Neural cell (in vitro differentiated cells): ENCODE measurements around the gene CA5A. TPM values are rescaled to one million over a fixed set of nuclear protein-coding genes. Genes with fewer than 3 reads are reported as not detected.

Source experiments
- H2AFZ ChIP-seq: fragments of 200-600, 300-800 bp; sonication (generic), shearing (Covaris generic); 2 replicates; pipeline ENCODE4 v1.6.0; 2014; ENCODE audit warnings: low read depth, mild to moderate bottlenecking, antibody characterized with exemption, low read length, moderate library complexity
- H3F3A ChIP-seq: fragments of 200-600 bp; shearing (Covaris generic); 2 replicates; pipeline ENCODE4 v1.6.1; 2016; ENCODE audit warnings: mild to moderate bottlenecking, moderate library complexity, mixed read lengths, antibody characterized with exemption, low read length; ENCODE audit not compliant: insufficient read depth, poor library complexity, severe bottlenecking
- H3K27ac ChIP-seq: fragments of 200-600, 300-800 bp; sonication (generic), shearing (Covaris generic); 2 replicates; pipeline ENCODE4 v1.5.1; 2014; ENCODE audit warnings: mild to moderate bottlenecking, low read length, moderate library complexity
- H3K27me3 ChIP-seq: fragments of 300-800, 200-600 bp; sonication (generic), shearing (Covaris generic); 2 replicates; pipeline ENCODE4 v1.6.0; 2014; ENCODE audit warnings: mild to moderate bottlenecking, low read depth, low read length, moderate library complexity; ENCODE audit not compliant: insufficient read depth
- H3K36me3 ChIP-seq: fragments of 300-800, 200-600 bp; sonication (generic), shearing (Covaris generic); 2 replicates; pipeline ENCODE4 v1.5.1; 2014; ENCODE audit warnings: mild to moderate bottlenecking, antibody characterized with exemption, low read length, moderate library complexity; ENCODE audit not compliant: insufficient read depth
- H3K4me2 ChIP-seq: fragments of 300-800, 200-600 bp; sonication (generic), shearing (Covaris generic); 2 replicates; pipeline ENCODE4 v1.6.0; 2014; ENCODE audit warnings: mild to moderate bottlenecking, low read length
- H3K4me3 ChIP-seq: fragments of 300-800, 200-600 bp; sonication (generic), shearing (Covaris generic); 2 replicates; pipeline ENCODE4 v1.5.1; 2014; ENCODE audit warnings: mild to moderate bottlenecking, low read length, moderate library complexity
- H3K79me2 ChIP-seq: fragments of 200-600 bp; shearing (Covaris generic); replicated peaks from 2 replicates; pipeline ENCODE4 v1.6.0; 2014; ENCODE audit warnings: mild to moderate bottlenecking, low read length, moderate library complexity; ENCODE audit not compliant: insufficient read depth
- H3K9ac ChIP-seq: fragments of 300-800, 200-600 bp; sonication (generic), shearing (Covaris generic); 2 replicates; pipeline ENCODE4 v1.6.1; 2016; ENCODE audit warnings: mild to moderate bottlenecking, low read length, mixed read lengths
- H3K9me2 ChIP-seq: fragments of 200-600 bp; shearing (Covaris generic); 2 replicates; pipeline ENCODE4 v1.6.1; 2016; ENCODE audit warnings: mild to moderate bottlenecking, low read length, mixed read lengths; ENCODE audit not compliant: insufficient read depth
- H3K9me3 ChIP-seq: fragments of 200-600, 300-800 bp; sonication (generic), shearing (Covaris generic); 2 replicates; pipeline ENCODE4 v1.6.1; 2016; ENCODE audit warnings: mild to moderate bottlenecking, mixed run types, low read length, moderate library complexity, mixed read lengths
- H4K20me1 ChIP-seq: fragments of 200-600 bp; shearing (Covaris generic); 2 replicates; pipeline ENCODE4 v1.6.1; 2016; ENCODE audit warnings: mild to moderate bottlenecking, mixed run types; ENCODE audit not compliant: insufficient read depth
- EP300 ChIP-seq: fragments of 450-650 bp; conservative IDR thresholded peaks from 2 replicates; pipeline ENCODE4 v1.6.1; 2014; ENCODE audit warnings: antibody characterized with exemption, mild to moderate bottlenecking, moderate library complexity; ENCODE audit not compliant: poor library complexity, severe bottlenecking
- EZH2 ChIP-seq: fragments of 200-600, 300-800 bp; shearing (Covaris generic), sonication (generic); IDR thresholded peaks from 2 replicates; pipeline ENCODE4 v1.6.1; 2014; ENCODE audit warnings: antibody characterized with exemption, low read length, borderline replicate concordance, mild to moderate bottlenecking; ENCODE audit not compliant: insufficient read depth, poor library complexity, severe bottlenecking
- MXI1 ChIP-seq: fragments of 450-650 bp; conservative IDR thresholded peaks from 2 replicates; pipeline ENCODE4 v1.6.1; 2014; ENCODE audit warnings: antibody characterized with exemption, mild to moderate bottlenecking; ENCODE audit not compliant: poor library complexity, severe bottlenecking
- POLR2AphosphoS5 ChIP-seq: IDR thresholded peaks from 2 replicates; pipeline ENCODE4 v1.6.1; 2012
- RAD21 ChIP-seq: fragments of 450-650 bp; conservative IDR thresholded peaks from 2 replicates; pipeline ENCODE4 v1.6.1; 2014; ENCODE audit warnings: antibody characterized with exemption, mild to moderate bottlenecking, moderate library complexity
- SMC3 ChIP-seq: fragments of 450-650 bp; conservative IDR thresholded peaks from 2 replicates; pipeline ENCODE4 v1.6.1; 2014; ENCODE audit warnings: antibody characterized with exemption, mild to moderate bottlenecking, moderate library complexity; ENCODE audit not compliant: poor library complexity
- TAF1 ChIP-seq: IDR thresholded peaks from 2 replicates; pipeline ENCODE4 v1.6.1; 2012; ENCODE audit warnings: low read depth
- polyA plus RNA-seq: library from polyadenylated mRNA; depleted of rRNA; stranded (reverse); fragments of >200 nt; gene quantifications from 2 replicates; pipeline ENCODE4 v1.2.3, GENCODE V29; 2014
- TF ChIP-seq, protein P1 (sequence below): IDR thresholded peaks from 2 replicates; pipeline ENCODE4 v1.6.1; 2012; ENCODE audit warnings: borderline replicate concordance
- TF ChIP-seq, protein P2 (sequence below): fragments of 450-650 bp; IDR thresholded peaks from 2 replicates; pipeline ENCODE4 v1.5.1; 2014; ENCODE audit warnings: antibody characterized with exemption, mild to moderate bottlenecking, moderate library complexity; ENCODE audit not compliant: poor library complexity, severe bottlenecking

CA5A gene
- polyA plus RNA-seq, 1 donor from 2014 or later: not detected

GRCh38 chr16:87945351-87946042 lies 9.2 kb upstream of the CA5A start:
- Histone ChIP-seq H3K4me2 (no peak overlapping the region), H4K20me1 (no peaks in the 10 kb centered on the region), H3K27me3 (no peaks in the 10 kb centered on the region), H3K9me2 (no peaks in the 10 kb centered on the region), H3K9me3 (no peaks in the 10 kb centered on the region), H3K36me3 (no peaks in the 10 kb centered on the region), H3K79me2 (no peaks in the 10 kb centered on the region), H2AFZ (peak overlapping the region; percentile 33), H3K27ac (no peak overlapping the region), H3K9ac (peak overlapping the region; percentile 48), H3F3A (no peaks in the 10 kb centered on the region), H3K4me3 (peak overlapping the region; percentile 47)
- TF ChIP-seq RAD21: no peak
- TF ChIP-seq SMC3: no peak
- TF ChIP-seq, protein P1, sequence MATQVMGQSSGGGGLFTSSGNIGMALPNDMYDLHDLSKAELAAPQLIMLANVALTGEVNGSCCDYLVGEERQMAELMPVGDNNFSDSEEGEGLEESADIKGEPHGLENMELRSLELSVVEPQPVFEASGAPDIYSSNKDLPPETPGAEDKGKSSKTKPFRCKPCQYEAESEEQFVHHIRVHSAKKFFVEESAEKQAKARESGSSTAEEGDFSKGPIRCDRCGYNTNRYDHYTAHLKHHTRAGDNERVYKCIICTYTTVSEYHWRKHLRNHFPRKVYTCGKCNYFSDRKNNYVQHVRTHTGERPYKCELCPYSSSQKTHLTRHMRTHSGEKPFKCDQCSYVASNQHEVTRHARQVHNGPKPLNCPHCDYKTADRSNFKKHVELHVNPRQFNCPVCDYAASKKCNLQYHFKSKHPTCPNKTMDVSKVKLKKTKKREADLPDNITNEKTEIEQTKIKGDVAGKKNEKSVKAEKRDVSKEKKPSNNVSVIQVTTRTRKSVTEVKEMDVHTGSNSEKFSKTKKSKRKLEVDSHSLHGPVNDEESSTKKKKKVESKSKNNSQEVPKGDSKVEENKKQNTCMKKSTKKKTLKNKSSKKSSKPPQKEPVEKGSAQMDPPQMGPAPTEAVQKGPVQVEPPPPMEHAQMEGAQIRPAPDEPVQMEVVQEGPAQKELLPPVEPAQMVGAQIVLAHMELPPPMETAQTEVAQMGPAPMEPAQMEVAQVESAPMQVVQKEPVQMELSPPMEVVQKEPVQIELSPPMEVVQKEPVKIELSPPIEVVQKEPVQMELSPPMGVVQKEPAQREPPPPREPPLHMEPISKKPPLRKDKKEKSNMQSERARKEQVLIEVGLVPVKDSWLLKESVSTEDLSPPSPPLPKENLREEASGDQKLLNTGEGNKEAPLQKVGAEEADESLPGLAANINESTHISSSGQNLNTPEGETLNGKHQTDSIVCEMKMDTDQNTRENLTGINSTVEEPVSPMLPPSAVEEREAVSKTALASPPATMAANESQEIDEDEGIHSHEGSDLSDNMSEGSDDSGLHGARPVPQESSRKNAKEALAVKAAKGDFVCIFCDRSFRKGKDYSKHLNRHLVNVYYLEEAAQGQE: no peak
- TF ChIP-seq, protein P2, sequence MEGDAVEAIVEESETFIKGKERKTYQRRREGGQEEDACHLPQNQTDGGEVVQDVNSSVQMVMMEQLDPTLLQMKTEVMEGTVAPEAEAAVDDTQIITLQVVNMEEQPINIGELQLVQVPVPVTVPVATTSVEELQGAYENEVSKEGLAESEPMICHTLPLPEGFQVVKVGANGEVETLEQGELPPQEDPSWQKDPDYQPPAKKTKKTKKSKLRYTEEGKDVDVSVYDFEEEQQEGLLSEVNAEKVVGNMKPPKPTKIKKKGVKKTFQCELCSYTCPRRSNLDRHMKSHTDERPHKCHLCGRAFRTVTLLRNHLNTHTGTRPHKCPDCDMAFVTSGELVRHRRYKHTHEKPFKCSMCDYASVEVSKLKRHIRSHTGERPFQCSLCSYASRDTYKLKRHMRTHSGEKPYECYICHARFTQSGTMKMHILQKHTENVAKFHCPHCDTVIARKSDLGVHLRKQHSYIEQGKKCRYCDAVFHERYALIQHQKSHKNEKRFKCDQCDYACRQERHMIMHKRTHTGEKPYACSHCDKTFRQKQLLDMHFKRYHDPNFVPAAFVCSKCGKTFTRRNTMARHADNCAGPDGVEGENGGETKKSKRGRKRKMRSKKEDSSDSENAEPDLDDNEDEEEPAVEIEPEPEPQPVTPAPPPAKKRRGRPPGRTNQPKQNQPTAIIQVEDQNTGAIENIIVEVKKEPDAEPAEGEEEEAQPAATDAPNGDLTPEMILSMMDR: no peak
- no peak for TF ChIP-seq EZH2
- no peak for TF ChIP-seq TAF1
- TF ChIP-seq EP300: no peak
- TF ChIP-seq MXI1: no peak
- TF ChIP-seq POLR2AphosphoS5: no peak

- no peaks in the 10 kb centered on the region for H3K27me3 ChIP-seq
- no peak for TF ChIP-seq SMC3
- no peak for TF ChIP-seq EP300
- no peak for TF ChIP-seq TAF1
- TF ChIP-seq, protein P2: no peak
- TF ChIP-seq, protein P1: no peak
- TF ChIP-seq MXI1: no peak
- no peak for TF ChIP-seq EZH2
- TF ChIP-seq POLR2AphosphoS5: no peak
- no peak for TF ChIP-seq RAD21
- H3K27ac ChIP-seq: no peak overlapping the region
- no peaks in the 10 kb centered on the region for H3K9me2 ChIP-seq
- H3K36me3 ChIP-seq: no peaks in the 10 kb centered on the region
- no peaks in the 10 kb centered on the region for H3K9me3 ChIP-seq
- H3K9ac ChIP-seq: no peak overlapping the region
- H2AFZ ChIP-seq: no peak overlapping the region
- H3K79me2 ChIP-seq: no peaks in the 10 kb centered on the region
- no peaks in the 10 kb centered on the region for H3F3A ChIP-seq
- no peaks in the 10 kb centered on the region for H4K20me1 ChIP-seq
- H3K4me2 ChIP-seq: no peak overlapping the region
- no peak overlapping the region for H3K4me3 ChIP-seq
These were observed 6.4 kb upstream of the CA5A start for GRCh38 chr16:87942680-87943079.
